Measurements from ENCODE around the gene ELP2. TPM values are rescaled to one million over a fixed set of nuclear protein-coding genes. Genes with fewer than 3 reads are reported as not detected.
A peak's percentile ranks its signal among the peaks of the same experiment; 100 is the strongest.

The ELP2 gene
- total RNA-seq, 4 donors from 2014 or later = 58.6 to 197 (median 73.2) TPM

- Histone ChIP-seq H3K9me3 (no peaks in the 10 kb centered on the region), H3K4me3 (peak overlapping the region; percentile 79), H3K36me3 (peaks cover 6% of the 10 kb centered on the region), H3K27ac (peak overlapping the region; percentile 98), H3K27me3 (no peaks in the 10 kb centered on the region), H3K4me1 (peaks cover 41% of the 10 kb centered on the region)
- WGBS = 4% methylated on average over 23 of the region's 30 CpGs
- no peak for DNase-seq (ENCODE audit: low spot score in 2 of 2)
- no peak for TF ChIP-seq POLR2AphosphoS5 (IDR thresholded peaks at IDR 0.05)
Observed at GRCh38 chr18:36130039-36130831, 536 bp downstream of the ELP2 start.

GRCh38 chr18:36130883-36131653 lies 1.4 kb downstream of the ELP2 start:
- DNase-seq (ENCODE audit: low spot score in 2 of 2) = no peak
- Histone ChIP-seq H3K4me1 (peaks cover 41% of the 10 kb centered on the region), H3K9me3 (no peaks in the 10 kb centered on the region), H3K4me3 (peak overlapping the region; percentile 79), H3K36me3 (peaks cover 11% of the 10 kb centered on the region), H3K27ac (no peak overlapping the region), H3K27me3 (no peaks in the 10 kb centered on the region)
- no peak for TF ChIP-seq EP300 (IDR thresholded peaks at IDR 0.05)
- 78% methylated on average over 26 of the region's 26 CpGs for WGBS

- Histone ChIP-seq H3K27ac (no peak overlapping the region), H3K4me1 (peaks cover 38% of the 10 kb centered on the region), H3K9me3 (no peaks in the 10 kb centered on the region), H3K27me3 (no peaks in the 10 kb centered on the region), H3K36me3 (peaks cover 18% of the 10 kb centered on the region), H3K4me3 (no peak overlapping the region)
- 90% methylated on average over 9 of the region's 9 CpGs for WGBS
- DNase-seq (ENCODE audit: low spot score in 2 of 2) = no peak
- TF ChIP-seq POLR2A (IDR thresholded peaks at IDR 0.05) (no peak), EP300 (IDR thresholded peaks at IDR 0.05) (no peak), POLR2AphosphoS5 (IDR thresholded peaks at IDR 0.05) (no peak), CTCF (IDR thresholded peaks at IDR 0.05) (no peak)
Observed at GRCh38 chr18:36131692-36132483, 2.2 kb downstream of the ELP2 start.

GRCh38 chr18:36132756-36133155 lies 3.1 kb downstream of the ELP2 start:
- 72% methylated on average over 3 of the region's 3 CpGs for WGBS
- no peak for DNase-seq (ENCODE audit: low spot score in 2 of 2)
- Histone ChIP-seq H3K4me1 (peaks cover 35% of the 10 kb centered on the region), H3K4me3 (no peak overlapping the region), H3K9me3 (no peaks in the 10 kb centered on the region), H3K36me3 (peaks cover 24% of the 10 kb centered on the region), H3K27me3 (no peaks in the 10 kb centered on the region), H3K27ac (no peak overlapping the region)
- TF ChIP-seq POLR2A (IDR thresholded peaks at IDR 0.05) (no peak), CTCF (IDR thresholded peaks at IDR 0.05) (no peak), EP300 (IDR thresholded peaks at IDR 0.05) (no peak), POLR2AphosphoS5 (IDR thresholded peaks at IDR 0.05) (no peak)

GRCh38 chr18:36135264-36135663 lies 5.6 kb downstream of the ELP2 start:
- Histone ChIP-seq H3K27me3 (no peaks in the 10 kb centered on the region), H3K4me1 (peaks cover 25% of the 10 kb centered on the region), H3K27ac (no peak overlapping the region), H3K4me3 (no peak overlapping the region), H3K9me3 (no peaks in the 10 kb centered on the region), H3K36me3 (peaks cover 50% of the 10 kb centered on the region)
- WGBS = 94% methylated on average over 1 of the region's 1 CpG
- DNase-seq (ENCODE audit: low spot score in 2 of 2) = no peak
- TF ChIP-seq POLR2AphosphoS5 (IDR thresholded peaks at IDR 0.05) (no peak), CTCF (IDR thresholded peaks at IDR 0.05) (no peak), POLR2A (IDR thresholded peaks at IDR 0.05) (no peak)

All from suprapubic skin (tissue), 4 donors.